Osteocyte (in vitro differentiated cells): Measurements from ENCODE around the gene HRH2. TPM values are rescaled to one million over a fixed set of nuclear protein-coding genes. Genes with fewer than 3 reads are reported as not detected.

Source experiments
- DNase-seq: peaks from one replicate; pipeline ENCODE4 v3.0.0; 2021; ENCODE audit warnings: mixed read lengths; ENCODE audit not compliant: unreplicated experiment; ENCODE audit errors: extremely low spot score
- H3K27ac Mint-ChIP-seq: one replicate; pipeline ENCODE4 v1.8.0; 2021; ENCODE audit warnings: mild to moderate bottlenecking, mixed read lengths; ENCODE audit not compliant: unreplicated experiment
- H3K27me3 Mint-ChIP-seq: one replicate; pipeline ENCODE4 v1.8.0; 2021; ENCODE audit warnings: mixed read lengths; ENCODE audit not compliant: unreplicated experiment
- H3K36me3 Mint-ChIP-seq: one replicate; pipeline ENCODE4 v1.8.0; 2021; ENCODE audit warnings: mixed read lengths; ENCODE audit not compliant: unreplicated experiment
- H3K4me1 Mint-ChIP-seq: one replicate; pipeline ENCODE4 v1.8.0; 2021; ENCODE audit warnings: mixed read lengths; ENCODE audit not compliant: unreplicated experiment
- H3K4me3 Mint-ChIP-seq: one replicate; pipeline ENCODE4 v1.8.0; 2021; ENCODE audit warnings: mild to moderate bottlenecking, moderate library complexity, mixed read lengths; ENCODE audit not compliant: unreplicated experiment
- H3K9me3 Mint-ChIP-seq: one replicate; pipeline ENCODE4 v1.8.0; 2021; ENCODE audit warnings: mixed read lengths; ENCODE audit not compliant: unreplicated experiment
- CTCF ChIP-seq: fragments of 200-600 bp; sonication (generic); IDR thresholded peaks from 2 replicates; pipeline ENCODE4 v1.5.0; 2021; ENCODE audit warnings: antibody characterized with exemption, mild to moderate bottlenecking, moderate library complexity
- total RNA-seq: library from RNA; stranded (reverse); gene quantifications from 2 replicates; pipeline ENCODE4 v1.2.1, GENCODE V29; 2021

The HRH2 gene
- total RNA-seq, 1 donor from 2014 or later: not detected

- Mint-ChIP-seq H3K27ac (no peak overlapping the region), H3K27me3 (no peaks in the 10 kb centered on the region)
- DNase-seq: no peak
Observed at GRCh38 chr5:175697846-175698245, 40.0 kb downstream of the HRH2 start.

GRCh38 chr5:175698401-175699115 is 40.7 kb downstream of the HRH2 start:
- Mint-ChIP-seq H3K4me1 (no peaks in the 10 kb centered on the region), H3K27me3 (no peaks in the 10 kb centered on the region), H3K27ac (no peak overlapping the region), H3K9me3 (peaks cover 5% of the 10 kb centered on the region), H3K4me3 (no peak overlapping the region), H3K36me3 (no peaks in the 10 kb centered on the region)
- no peak for TF ChIP-seq CTCF
- no peak for DNase-seq

More at GRCh38 chr5:175697846-175698245, 40.0 kb downstream of the HRH2 start:
- Mint-ChIP-seq H3K9me3 (no peaks in the 10 kb centered on the region), H3K36me3 (no peaks in the 10 kb centered on the region), H3K4me1 (no peaks in the 10 kb centered on the region), H3K4me3 (no peak overlapping the region)
- no peak for TF ChIP-seq CTCF

GRCh38 chr5:175700991-175701390 is 43.1 kb downstream of the HRH2 start:
- DNase-seq: no peak
- no peak for TF ChIP-seq CTCF
- H3K27me3 Mint-ChIP-seq: no peaks in the 10 kb centered on the region
- no peaks in the 10 kb centered on the region for H3K36me3 Mint-ChIP-seq
- H3K4me1 Mint-ChIP-seq: no peaks in the 10 kb centered on the region
- no peak overlapping the region for H3K4me3 Mint-ChIP-seq
- H3K27ac Mint-ChIP-seq: no peak overlapping the region
- peaks cover 9% of the 10 kb centered on the region for H3K9me3 Mint-ChIP-seq

- H3K9me3 Mint-ChIP-seq: peaks cover 9% of the 10 kb centered on the region
- no peak for TF ChIP-seq CTCF
- H3K27me3 Mint-ChIP-seq: no peaks in the 10 kb centered on the region
- no peaks in the 10 kb centered on the region for H3K36me3 Mint-ChIP-seq
- no peak for DNase-seq
- no peak overlapping the region for H3K27ac Mint-ChIP-seq
- H3K4me3 Mint-ChIP-seq: no peak overlapping the region
- no peaks in the 10 kb centered on the region for H3K4me1 Mint-ChIP-seq
Observed at GRCh38 chr5:175701797-175702196, 43.9 kb downstream of the HRH2 start.

- Mint-ChIP-seq H3K27ac (no peak overlapping the region), H3K4me1 (no peaks in the 10 kb centered on the region), H3K36me3 (no peaks in the 10 kb centered on the region), H3K4me3 (no peak overlapping the region), H3K9me3 (peaks cover 14% of the 10 kb centered on the region), H3K27me3 (no peaks in the 10 kb centered on the region)
- DNase-seq: no peak
- no peak for TF ChIP-seq CTCF
Observed at GRCh38 chr5:175706499-175706898, 48.6 kb downstream of the HRH2 start.
